Erythroblast (primary cell): ENCODE data around the gene MB.

Source experiments
- GATA1 ChIP-seq: IDR thresholded peaks from 2 replicates; pipeline ENCODE4 v1.6.1; 2011; ENCODE audit warnings: low read depth, mild to moderate bottlenecking, control low read depth, low read length, moderate library complexity
- POLR2A ChIP-seq: IDR thresholded peaks from 2 replicates; pipeline ENCODE4 v1.6.1; 2011; ENCODE audit warnings: mild to moderate bottlenecking, low read length

- TF ChIP-seq POLR2A = no peak
- no peak for TF ChIP-seq GATA1
These were observed 41.9 kb downstream of the MB start for GRCh38 chr22:35575116-35575748.
